NCI-H2196 treated with DMSO at 0.1 percent for 48 hours (cell line): ENCODE data around the gene CCDC178.
"Not testable (repeated sequence)": the region's sequence is repeated elsewhere in the genome, so short reads cannot be mapped to it uniquely, and the experiment has no call there.

ENCODE experiments used
- DNase-seq: peaks from one replicate; lab custom pipeline; 2025; ENCODE audit not compliant: unreplicated experiment; lab: John Stamatoyannopoulos, UW

The CCDC178 gene

GRCh38 chr18:33022370-33022769 is 418.2 kb downstream of the CCDC178 start:
- no peak for DNase-seq

- DNase-seq: no peak
Observed at GRCh38 chr18:33020877-33021276, 419.6 kb downstream of the CCDC178 start.

- no peak for DNase-seq
Observed at GRCh38 chr18:33014060-33014796, 426.3 kb downstream of the CCDC178 start.

- no peak for DNase-seq
Observed at GRCh38 chr18:33010149-33010548, 430.4 kb downstream of the CCDC178 start.

GRCh38 chr18:32998921-32999320 is 441.6 kb downstream of the CCDC178 start:
- no peak for DNase-seq

GRCh38 chr18:32998285-32998684 is 442.2 kb downstream of the CCDC178 start:
- DNase-seq: no peak

- no peak for DNase-seq
Observed at GRCh38 chr18:32983721-32984120, 456.8 kb downstream of the CCDC178 start.

GRCh38 chr18:32980896-32981295 is 459.6 kb downstream of the CCDC178 start:
- no peak for DNase-seq

GRCh38 chr18:32975501-32975900 is 465.0 kb downstream of the CCDC178 start:
- DNase-seq: no peak

GRCh38 chr18:32975163-32975436 is 465.4 kb downstream of the CCDC178 start:
- DNase-seq: no peak

- DNase-seq: no peak
Observed at GRCh38 chr18:32974421-32975162, 465.9 kb downstream of the CCDC178 start.

GRCh38 chr18:32968248-32968647 is 472.3 kb downstream of the CCDC178 start:
- DNase-seq: no peak

GRCh38 chr18:32966141-32966540 is 474.4 kb downstream of the CCDC178 start:
- no peak for DNase-seq

GRCh38 chr18:32961538-32961937 is 479.0 kb downstream of the CCDC178 start:
- DNase-seq: no peak

- DNase-seq: no peak
Observed at GRCh38 chr18:32958746-32959145, 481.8 kb downstream of the CCDC178 start.

GRCh38 chr18:32956591-32957315 is 483.8 kb downstream of the CCDC178 start:
- no peak for DNase-seq

- DNase-seq: not testable (repeated sequence)
Observed at GRCh38 chr18:32952318-32952717, 488.2 kb downstream of the CCDC178 start.

- DNase-seq: no peak
Observed at GRCh38 chr18:32937597-32937996, 502.9 kb downstream of the CCDC178 start.

GRCh38 chr18:32937066-32937465 is 503.5 kb downstream of the CCDC178 start:
- DNase-seq: no peak

GRCh38 chr18:32934201-32934600 is 506.3 kb downstream of the CCDC178 start:
- no peak for DNase-seq

- DNase-seq: no peak
Observed at GRCh38 chr18:32930695-32931301, 509.7 kb downstream of the CCDC178 start.

GRCh38 chr18:32929213-32929612 is 511.3 kb downstream of the CCDC178 start:
- no peak for DNase-seq
